ENCODE measurements around the gene SNTG2.
A peak's percentile ranks its signal among the peaks of the same experiment; 100 is the strongest.
"Not testable (repeated sequence)": the region's sequence is repeated elsewhere in the genome, so short reads cannot be mapped to it uniquely, and the experiment has no call there.

Gene SNTG2

GRCh38 chr2:1099418-1099817 is 148.8 kb downstream of the SNTG2 start:
- no peak for DNase-seq (ENCODE audit: low spot score)

- DNase-seq (ENCODE audit: low spot score) = no peak
Observed at GRCh38 chr2:1101011-1101782, 150.5 kb downstream of the SNTG2 start.

GRCh38 chr2:1101982-1102590 is 151.4 kb downstream of the SNTG2 start:
- DNase-seq (ENCODE audit: low spot score) = no peak

GRCh38 chr2:1104364-1104763 is 153.7 kb downstream of the SNTG2 start:
- no peak for DNase-seq (ENCODE audit: low spot score)

- not testable (repeated sequence) for DNase-seq (ENCODE audit: low spot score)
Observed at GRCh38 chr2:1106344-1106743, 155.7 kb downstream of the SNTG2 start.

- no peak for DNase-seq (ENCODE audit: low spot score)
Observed at GRCh38 chr2:1115843-1116539, 165.3 kb downstream of the SNTG2 start.

GRCh38 chr2:1117569-1117968 is 166.9 kb downstream of the SNTG2 start:
- no peak for DNase-seq (ENCODE audit: low spot score)

- DNase-seq (ENCODE audit: low spot score) = no peak
Observed at GRCh38 chr2:1125217-1125616, 174.6 kb downstream of the SNTG2 start.

- DNase-seq (ENCODE audit: low spot score) = no peak
Observed at GRCh38 chr2:1125633-1126370, 175.2 kb downstream of the SNTG2 start.

- no peak for DNase-seq (ENCODE audit: low spot score)
Observed at GRCh38 chr2:1129982-1130381, 179.3 kb downstream of the SNTG2 start.

- no peak for DNase-seq (ENCODE audit: low spot score)
Observed at GRCh38 chr2:1130922-1131321, 180.3 kb downstream of the SNTG2 start.

GRCh38 chr2:1132328-1132969 is 181.8 kb downstream of the SNTG2 start:
- no peak for DNase-seq (ENCODE audit: low spot score)

- peak; percentile 3 for DNase-seq (ENCODE audit: low spot score)
Observed at GRCh38 chr2:1133896-1134295, 183.2 kb downstream of the SNTG2 start.

- DNase-seq (ENCODE audit: low spot score) = no peak
Observed at GRCh38 chr2:1134629-1135028, 184.0 kb downstream of the SNTG2 start.

GRCh38 chr2:1136067-1136466 is 185.4 kb downstream of the SNTG2 start:
- DNase-seq (ENCODE audit: low spot score) = no peak

GRCh38 chr2:1136846-1137245 is 186.2 kb downstream of the SNTG2 start:
- no peak for DNase-seq (ENCODE audit: low spot score)

GRCh38 chr2:1137264-1137663 is 186.6 kb downstream of the SNTG2 start:
- no peak for DNase-seq (ENCODE audit: low spot score)

GRCh38 chr2:1137913-1138391 is 187.3 kb downstream of the SNTG2 start:
- no peak for DNase-seq (ENCODE audit: low spot score)

GRCh38 chr2:1140389-1141003 is 189.8 kb downstream of the SNTG2 start:
- peak; percentile 28 for DNase-seq (ENCODE audit: low spot score)

GRCh38 chr2:1141079-1141478 is 190.4 kb downstream of the SNTG2 start:
- no peak for DNase-seq (ENCODE audit: low spot score)

GRCh38 chr2:1143129-1143528 is 192.5 kb downstream of the SNTG2 start:
- no peak for DNase-seq (ENCODE audit: low spot score)
